ENCODE results near the gene ZDHHC7. TPM values are rescaled to one million over a fixed set of nuclear protein-coding genes. Genes with fewer than 3 reads are reported as not detected.

The ZDHHC7 gene
- total RNA-seq, 1 experiment from 2014 or later = 39.1 TPM

DNA sequence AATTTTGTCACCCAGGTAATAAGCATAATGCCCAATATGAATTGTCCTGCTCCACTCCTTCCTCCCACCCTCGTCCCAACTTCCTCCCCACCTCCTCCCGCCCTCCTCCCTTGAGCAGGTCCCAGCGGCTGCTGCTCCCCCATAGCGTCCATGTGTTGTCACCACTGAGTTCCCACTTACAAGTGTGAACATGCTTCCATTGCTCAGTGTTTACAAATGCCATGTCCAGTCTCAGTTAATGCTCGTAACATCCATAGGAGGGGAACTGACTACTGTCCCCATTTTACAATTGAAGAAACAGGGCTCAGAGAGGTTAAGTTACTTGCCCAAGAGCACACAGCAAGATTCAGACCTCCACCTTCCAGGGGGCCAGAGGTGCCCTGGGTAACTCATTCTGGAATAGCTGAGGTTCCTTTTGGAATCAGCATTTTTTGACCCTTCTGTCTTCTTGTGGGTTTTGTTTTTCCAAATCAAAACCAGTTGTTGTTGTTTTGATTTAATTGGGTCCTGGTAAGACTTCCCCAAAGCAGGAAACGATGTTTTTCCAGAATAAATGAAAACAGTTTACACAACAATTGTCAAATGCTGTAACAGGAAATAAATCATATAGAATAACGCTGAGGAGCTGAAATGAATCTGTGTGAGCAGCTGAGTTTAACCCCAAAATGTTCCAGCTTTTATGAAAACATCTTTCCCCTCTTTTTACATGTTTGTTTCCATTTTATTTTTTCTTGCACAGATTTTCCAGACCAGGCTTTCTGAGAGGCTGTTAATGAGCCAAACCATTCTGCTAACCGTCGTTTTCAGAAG lies 73.9 kb downstream of the ZDHHC7 start:
- no CpG with 5 or more reads among the region's 9 CpGs for WGBS (ENCODE audit: extremely low coverage, insufficient read length, low lambda C conversion rate)
- no peak overlapping the region; a peak in 1 of 7 replicates for H3K27ac Mint-ChIP-seq
- H3K23ac ChIP-seq (ENCODE audit: insufficient read length, low read depth, low read length) = no peak overlapping the region
- no peak overlapping the region for H3T11ph ChIP-seq (ENCODE audit: low read length)
- no peak for DNase-seq
- no peak overlapping the region for H2BK20ac ChIP-seq (ENCODE audit: low read depth, low read length, poor library complexity, severe bottlenecking)
- H4K8ac ChIP-seq (replicated peaks; ENCODE audit: insufficient read length, low read depth, low read length) = no peak overlapping the region
- H3K27me3 ChIP-seq (ENCODE audit: insufficient read depth, low read length) = no peaks in the 10 kb centered on the region
- no peak overlapping the region for H2BK15ac ChIP-seq (ENCODE audit: low read depth, low read length)
- H2AFZ ChIP-seq (ENCODE audit: low read length) = no peak overlapping the region
- no peak overlapping the region for H3K27ac ChIP-seq (ENCODE audit: insufficient read length, low read depth, low read length)
- no peaks in the 10 kb centered on the region for H3K79me1 ChIP-seq (ENCODE audit: insufficient read depth, low read depth, low read length, poor library complexity, severe bottlenecking)
- H3K56ac ChIP-seq (ENCODE audit: insufficient read length, low read depth, low read length) = no peak overlapping the region
- H3K4me1 Mint-ChIP-seq = peaks cover 0 to 3% of the 10 kb centered on the region in 2 experiments; a peak in 1 of 4 replicates
- H3K14ac ChIP-seq (ENCODE audit: insufficient read depth, low read length) = no peak overlapping the region
- no peaks in the 10 kb centered on the region; the same call in 1 of the 2 replicates for H3K27me3 Mint-ChIP-seq (ENCODE audit: low read depth)
- H3K18ac ChIP-seq (ENCODE audit: insufficient read length, low read depth, low read length) = no peak overlapping the region
- no peak overlapping the region for H3K4me2 ChIP-seq (ENCODE audit: insufficient read depth, insufficient read length, low read length)
- H3K9ac ChIP-seq (ENCODE audit: extremely low read depth, insufficient read length, low read length) = no peak overlapping the region
- H2BK5ac ChIP-seq (ENCODE audit: insufficient read length, low read length) = no peak overlapping the region
- no peak overlapping the region for H3K4me3 Mint-ChIP-seq
- no peaks in the 10 kb centered on the region for H3K23me2 ChIP-seq (ENCODE audit: insufficient read length, low read depth, low read length, poor library complexity, severe bottlenecking)
- H2BK120ac ChIP-seq (ENCODE audit: low read depth, low read length, poor library complexity, severe bottlenecking) = no peak overlapping the region
- no peak overlapping the region for H3K4ac ChIP-seq (ENCODE audit: low read depth, low read length)
- no peak overlapping the region for H2BK12ac ChIP-seq (ENCODE audit: insufficient read length, low read depth, low read length)
- no peak overlapping the region for H4K91ac ChIP-seq (ENCODE audit: insufficient read length, low read depth, low read length)
- no peaks in the 10 kb centered on the region for H3K9me3 ChIP-seq (ENCODE audit: control insufficient read depth, low read depth, low read length)
- H4K5ac ChIP-seq (ENCODE audit: insufficient read length, low read depth, low read length) = no peak overlapping the region
- H3K9me3 Mint-ChIP-seq = no peaks in the 10 kb centered on the region
- TF ChIP-seq, protein P1, sequence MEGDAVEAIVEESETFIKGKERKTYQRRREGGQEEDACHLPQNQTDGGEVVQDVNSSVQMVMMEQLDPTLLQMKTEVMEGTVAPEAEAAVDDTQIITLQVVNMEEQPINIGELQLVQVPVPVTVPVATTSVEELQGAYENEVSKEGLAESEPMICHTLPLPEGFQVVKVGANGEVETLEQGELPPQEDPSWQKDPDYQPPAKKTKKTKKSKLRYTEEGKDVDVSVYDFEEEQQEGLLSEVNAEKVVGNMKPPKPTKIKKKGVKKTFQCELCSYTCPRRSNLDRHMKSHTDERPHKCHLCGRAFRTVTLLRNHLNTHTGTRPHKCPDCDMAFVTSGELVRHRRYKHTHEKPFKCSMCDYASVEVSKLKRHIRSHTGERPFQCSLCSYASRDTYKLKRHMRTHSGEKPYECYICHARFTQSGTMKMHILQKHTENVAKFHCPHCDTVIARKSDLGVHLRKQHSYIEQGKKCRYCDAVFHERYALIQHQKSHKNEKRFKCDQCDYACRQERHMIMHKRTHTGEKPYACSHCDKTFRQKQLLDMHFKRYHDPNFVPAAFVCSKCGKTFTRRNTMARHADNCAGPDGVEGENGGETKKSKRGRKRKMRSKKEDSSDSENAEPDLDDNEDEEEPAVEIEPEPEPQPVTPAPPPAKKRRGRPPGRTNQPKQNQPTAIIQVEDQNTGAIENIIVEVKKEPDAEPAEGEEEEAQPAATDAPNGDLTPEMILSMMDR (conservative IDR thresholded peaks at IDR 0.05) = no peak
- no peaks in the 10 kb centered on the region for H3K4me1 ChIP-seq (ENCODE audit: insufficient read depth, low read length)
- no peaks in the 10 kb centered on the region for H4K20me1 ChIP-seq (ENCODE audit: control insufficient read depth, insufficient read depth, insufficient read length)
- H3K79me2 ChIP-seq (ENCODE audit: insufficient read depth, low read length) = no peaks in the 10 kb centered on the region
- no peak overlapping the region for H2AK5ac ChIP-seq (ENCODE audit: insufficient read length, low read length)
- H3K36me3 Mint-ChIP-seq (ENCODE audit: insufficient read depth in 1 of 3, low read depth in 3 of 3) = no peaks in the 10 kb centered on the region

Data from H9 (cell line).